Fibroblast of mammary gland (primary cell): Measurements from ENCODE around the gene RSRC1.

Source experiments
- DNase-seq: peaks from one replicate; pipeline ENCODE4 v3.0.0-alpha.2; 2010; ENCODE audit warnings: low read depth
- H3K4me3 ChIP-seq: 2 replicates; pipeline ENCODE4 v1.5.1; 2011; ENCODE audit warnings: low read depth, mild to moderate bottlenecking, low read length, moderate library complexity; ENCODE audit not compliant: control insufficient read depth
- TF ChIP-seq, protein P1 (sequence below): conservative IDR thresholded peaks from 2 replicates; pipeline ENCODE4 v1.5.1; 2011; ENCODE audit warnings: low read depth, low read length, inconsistent platforms; ENCODE audit not compliant: control insufficient read depth, insufficient read depth

The RSRC1 gene

GRCh38 chr3:158127250-158128219, 17.6 kb downstream of the RSRC1 start:
- TF ChIP-seq, protein P1, sequence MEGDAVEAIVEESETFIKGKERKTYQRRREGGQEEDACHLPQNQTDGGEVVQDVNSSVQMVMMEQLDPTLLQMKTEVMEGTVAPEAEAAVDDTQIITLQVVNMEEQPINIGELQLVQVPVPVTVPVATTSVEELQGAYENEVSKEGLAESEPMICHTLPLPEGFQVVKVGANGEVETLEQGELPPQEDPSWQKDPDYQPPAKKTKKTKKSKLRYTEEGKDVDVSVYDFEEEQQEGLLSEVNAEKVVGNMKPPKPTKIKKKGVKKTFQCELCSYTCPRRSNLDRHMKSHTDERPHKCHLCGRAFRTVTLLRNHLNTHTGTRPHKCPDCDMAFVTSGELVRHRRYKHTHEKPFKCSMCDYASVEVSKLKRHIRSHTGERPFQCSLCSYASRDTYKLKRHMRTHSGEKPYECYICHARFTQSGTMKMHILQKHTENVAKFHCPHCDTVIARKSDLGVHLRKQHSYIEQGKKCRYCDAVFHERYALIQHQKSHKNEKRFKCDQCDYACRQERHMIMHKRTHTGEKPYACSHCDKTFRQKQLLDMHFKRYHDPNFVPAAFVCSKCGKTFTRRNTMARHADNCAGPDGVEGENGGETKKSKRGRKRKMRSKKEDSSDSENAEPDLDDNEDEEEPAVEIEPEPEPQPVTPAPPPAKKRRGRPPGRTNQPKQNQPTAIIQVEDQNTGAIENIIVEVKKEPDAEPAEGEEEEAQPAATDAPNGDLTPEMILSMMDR: no peak
- peak; percentile 77 for DNase-seq
- H3K4me3 ChIP-seq: no peak overlapping the region

DNA sequence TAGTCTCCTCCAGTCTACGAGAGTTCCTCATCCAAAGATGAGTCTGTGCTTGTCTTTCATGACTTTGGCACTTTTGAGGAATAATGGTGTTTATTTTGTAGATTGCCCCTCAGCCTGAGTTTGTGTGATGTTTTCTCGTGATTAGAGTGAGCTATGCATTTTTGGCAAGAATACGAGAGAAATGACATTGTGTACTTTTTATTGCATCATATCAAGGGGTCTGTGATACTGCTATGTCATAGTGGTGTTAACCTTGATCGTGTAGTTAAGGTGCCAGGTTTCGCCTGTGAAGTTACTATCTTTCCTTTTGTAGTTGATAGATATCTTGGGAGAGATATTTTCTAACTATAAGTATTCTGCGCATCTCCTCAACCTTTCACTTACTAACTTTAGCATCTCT, 18.9 kb downstream of the RSRC1 start:
- TF ChIP-seq, protein P1: no peak
- no peak for DNase-seq
- H3K4me3 ChIP-seq: no peak overlapping the region

DNA sequence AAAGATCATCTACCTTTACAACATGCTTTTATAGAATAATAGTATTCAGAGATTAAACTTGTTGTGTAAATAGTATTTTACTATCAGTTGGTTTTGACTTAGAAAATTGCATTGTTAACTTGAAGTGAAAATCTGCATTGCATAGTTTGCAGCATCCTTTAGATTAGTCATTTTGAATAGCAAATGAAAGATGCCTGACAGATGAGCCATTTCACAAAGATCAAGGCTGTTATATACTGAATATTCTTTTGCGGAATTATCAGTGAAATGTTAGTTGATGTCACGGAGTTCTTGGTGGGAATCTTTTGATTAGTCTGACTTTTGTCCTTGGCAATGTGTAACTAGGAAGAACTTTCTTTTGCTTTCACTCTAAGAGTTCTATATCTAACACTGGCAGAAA, 24.5 kb downstream of the RSRC1 start:
- TF ChIP-seq, protein P1: no peak
- no peak overlapping the region for H3K4me3 ChIP-seq
- DNase-seq: no peak

DNA sequence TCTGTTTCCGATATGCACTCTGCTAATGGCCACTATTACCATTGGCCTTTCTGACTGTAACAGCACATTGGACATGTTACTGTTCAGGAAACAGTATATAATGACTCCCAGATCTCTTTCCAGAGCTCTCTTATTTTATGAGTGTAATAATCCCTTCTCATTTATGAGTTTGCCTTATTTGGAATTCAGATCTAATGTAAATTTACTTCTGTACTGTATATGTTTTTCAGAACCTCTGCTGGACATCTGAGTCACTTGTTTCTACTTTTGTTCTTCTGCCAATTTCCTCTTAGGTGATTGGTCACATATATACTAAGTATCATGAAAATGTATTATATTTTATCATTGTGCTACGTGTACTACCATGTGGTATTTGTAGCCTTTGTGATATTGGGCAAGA, 30.5 kb downstream of the RSRC1 start:
- H3K4me3 ChIP-seq: no peak overlapping the region
- DNase-seq: peak; percentile 6
- TF ChIP-seq, protein P1: no peak

DNA sequence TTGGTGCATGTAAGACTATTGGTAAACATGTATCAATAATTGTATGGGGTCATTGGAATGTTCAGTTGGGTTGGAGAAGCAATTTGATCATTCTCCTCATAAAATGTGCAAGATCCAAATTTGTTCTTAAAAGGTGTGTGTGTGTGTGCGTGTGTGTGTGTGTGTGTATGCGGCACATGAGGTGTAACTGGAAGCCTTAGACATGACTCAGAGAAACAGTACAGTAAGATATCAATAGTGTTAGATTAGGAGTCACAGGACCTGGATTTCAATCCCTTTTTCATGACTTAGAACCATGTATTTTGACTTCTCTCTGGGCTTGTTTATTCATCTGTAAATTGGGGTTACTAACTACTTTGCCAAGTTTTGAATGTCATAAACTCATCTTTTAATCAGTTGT, 38.3 kb downstream of the RSRC1 start:
- TF ChIP-seq, protein P1: no peak
- no peak overlapping the region for H3K4me3 ChIP-seq
- no peak for DNase-seq

- no peak overlapping the region for H3K4me3 ChIP-seq
- TF ChIP-seq, protein P1: no peak
- DNase-seq: peak; percentile 81
Measured at GRCh38 chr3:158152186-158152585, 42.3 kb downstream of the RSRC1 start.
